Caco-2 (cell line): ENCODE data around the gene RGMA. TPM values are rescaled to one million over a fixed set of nuclear protein-coding genes. Genes with fewer than 3 reads are reported as not detected.

Experiments used
- BruUV-seq: library from RNA; stranded (reverse); fragments of 400-500 nt; replicated peaks from 2 replicates; lab custom pipeline; 2021; lab: Mats Ljungman, UMichigan
- CTCF ChIA-PET: fragments of 300-600 bp; sonication (Branson Sonifier 250); formaldehyde crosslinking; loops from one replicate; lab custom pipeline; 2022; ENCODE audit warnings: antibody characterized with exemption; lab: Charles Lee
- POLR2A ChIA-PET: fragments of 300-600 bp; sonication (Branson Sonifier 250); formaldehyde crosslinking; loops from one replicate; lab custom pipeline; 2022; ENCODE audit warnings: antibody characterized with exemption; lab: Charles Lee
- DNase-seq, 2 experiments: peaks; one replicate each; pipeline versions ENCODE4 v3.0.0 to v3.0.0-alpha.2; 2020 to 2022
- H3K27me3 ChIP-seq: replicated peaks from 2 replicates; pipeline ENCODE4 v1.6.0; 2011; ENCODE audit warnings: low read length; ENCODE audit not compliant: control insufficient read depth, insufficient read depth
- H3K36me3 ChIP-seq: 2 replicates; pipeline ENCODE4 v1.5.1; 2011; ENCODE audit warnings: low read length; ENCODE audit not compliant: control insufficient read depth, insufficient read depth
- H3K4me1 ChIP-seq: fragments of 250-450 bp; sonication (Bioruptor Pico); 2 replicates; pipeline ENCODE4 v1.5.1; 2020; ENCODE audit warnings: mild to moderate bottlenecking
- H3K4me3 ChIP-seq: 2 replicates; pipeline ENCODE4 v1.5.1; 2011; ENCODE audit warnings: low read depth, mild to moderate bottlenecking, control low read depth, low read length
- H3K9me3 ChIP-seq: fragments of 250-450 bp; sonication (Bioruptor Pico); 2 replicates; pipeline ENCODE4 v1.5.1; 2020; ENCODE audit warnings: mild to moderate bottlenecking, moderate library complexity
- H3K27ac Mint-ChIP-seq: one replicate; pipeline ENCODE4 v1.8.0; 2022; ENCODE audit warnings: mixed read lengths; ENCODE audit not compliant: unreplicated experiment
- H3K27me3 Mint-ChIP-seq: one replicate; pipeline ENCODE4 v1.8.0; 2022; ENCODE audit warnings: mixed read lengths; ENCODE audit not compliant: insufficient read depth, unreplicated experiment
- H3K36me3 Mint-ChIP-seq: one replicate; pipeline ENCODE4 v1.8.0; 2022; ENCODE audit warnings: mild to moderate bottlenecking, mixed read lengths; ENCODE audit not compliant: insufficient read depth, unreplicated experiment
- H3K4me1 Mint-ChIP-seq: one replicate; pipeline ENCODE4 v1.8.0; 2022; ENCODE audit warnings: low read depth, mixed read lengths; ENCODE audit not compliant: unreplicated experiment
- H3K4me3 Mint-ChIP-seq: one replicate; pipeline ENCODE4 v1.8.0; 2022; ENCODE audit warnings: mild to moderate bottlenecking, moderate library complexity, mixed read lengths; ENCODE audit not compliant: unreplicated experiment
- H3K9me3 Mint-ChIP-seq: one replicate; pipeline ENCODE4 v1.8.0; 2022; ENCODE audit warnings: mixed read lengths; ENCODE audit not compliant: unreplicated experiment
- CTCF ChIP-seq, 2 experiments: fragments of 200-600 bp in 1 of 2; IDR thresholded peaks; 1 replicate in 1 of 2; 2 replicates in 1 of 2; pipeline versions ENCODE4 v1.5.1 to v1.8.0; 2011 to 2022; ENCODE audit warnings: antibody characterized with exemption in 1 of 2, control low read depth in 1 of 2, inconsistent platforms in 1 of 2, low read depth in 1 of 2, low read length in 1 of 2, mild to moderate bottlenecking in 1 of 2, moderate library complexity in 1 of 2; ENCODE audit not compliant: insufficient read depth in 1 of 2, severe bottlenecking in 1 of 2, unreplicated experiment in 1 of 2
- intact Hi-C: fragments of 100-400 bp; cut with micrococcal nuclease; formaldehyde crosslinking; loops from one replicate; pipeline ENCODE4 v1.10.0; 2022; ENCODE audit not compliant: unreplicated experiment
- total RNA-seq: library from RNA; stranded (reverse); gene quantifications from 2 replicates; pipeline ENCODE4 v1.2.3, GENCODE V29; 2022

The RGMA gene
- total RNA-seq, 1 experiment from 2014 or later = 4.5 TPM

GRCh38 chr15:93124126-93124525 lies 35.1 kb upstream of the RGMA start:
- Mint-ChIP-seq H3K27me3 (no peaks in the 10 kb centered on the region), H3K27ac (no peak overlapping the region), H3K36me3 (no peaks in the 10 kb centered on the region), H3K4me1 (no peaks in the 10 kb centered on the region), H3K9me3 (no peaks in the 10 kb centered on the region), H3K4me3 (no peak overlapping the region)
- Histone ChIP-seq H3K36me3 (no peaks in the 10 kb centered on the region), H3K9me3 (no peaks in the 10 kb centered on the region), H3K27me3 (no peaks in the 10 kb centered on the region), H3K4me3 (no peak overlapping the region), H3K4me1 (no peaks in the 10 kb centered on the region)
- no TSS peak for BruUV-seq
- POLR2A ChIA-PET = no interaction called here
- DNase-seq = no peak
- intact Hi-C loops = no loop called here
- TF ChIP-seq CTCF (IDR thresholded peaks at IDR 0.05; ENCODE audit: insufficient read depth in 1 of 2, low read depth in 1 of 2, low read length in 1 of 2, severe bottlenecking in 1 of 2, unreplicated experiment in 1 of 2) = no peak
- CTCF ChIA-PET = no interaction called here

- no peak overlapping the region for H3K4me3 Mint-ChIP-seq
- BruUV-seq = no TSS peak
- H3K9me3 ChIP-seq = no peaks in the 10 kb centered on the region
- H3K27me3 Mint-ChIP-seq = peaks cover under 1% of the 10 kb centered on the region
- DNase-seq = no peak
- no peaks in the 10 kb centered on the region for H3K36me3 Mint-ChIP-seq
- H3K9me3 Mint-ChIP-seq = no peaks in the 10 kb centered on the region
- no peaks in the 10 kb centered on the region for H3K27me3 ChIP-seq
- no peaks in the 10 kb centered on the region for H3K4me1 ChIP-seq
- POLR2A ChIA-PET = no interaction called here
- H3K4me3 ChIP-seq = no peak overlapping the region
- H3K27ac Mint-ChIP-seq = no peak overlapping the region
- no peaks in the 10 kb centered on the region for H3K4me1 Mint-ChIP-seq
- CTCF ChIA-PET = no interaction called here
- no peaks in the 10 kb centered on the region for H3K36me3 ChIP-seq
- TF ChIP-seq CTCF (IDR thresholded peaks at IDR 0.05; ENCODE audit: insufficient read depth in 1 of 2, low read depth in 1 of 2, low read length in 1 of 2, severe bottlenecking in 1 of 2, unreplicated experiment in 1 of 2) = no peak
- intact Hi-C loops = no loop called here
Observed at GRCh38 chr15:93121973-93122910, 33.2 kb upstream of the RGMA start.

GRCh38 chr15:93121107-93121506 lies 32.1 kb upstream of the RGMA start:
- Mint-ChIP-seq H3K27ac (no peak overlapping the region), H3K36me3 (no peaks in the 10 kb centered on the region), H3K27me3 (peaks cover 3% of the 10 kb centered on the region), H3K4me1 (no peaks in the 10 kb centered on the region), H3K4me3 (no peak overlapping the region), H3K9me3 (no peaks in the 10 kb centered on the region)
- ChIA-PET CTCF (no interaction called here), POLR2A (no interaction called here)
- intact Hi-C loops = no loop called here
- no peaks in the 10 kb centered on the region for H3K9me3 ChIP-seq
- no peaks in the 10 kb centered on the region for H3K27me3 ChIP-seq
- BruUV-seq = no TSS peak
- H3K4me1 ChIP-seq = no peaks in the 10 kb centered on the region
- no peaks in the 10 kb centered on the region for H3K36me3 ChIP-seq
- no peak overlapping the region for H3K4me3 ChIP-seq
- no peak for TF ChIP-seq CTCF (IDR thresholded peaks at IDR 0.05; ENCODE audit: insufficient read depth in 1 of 2, low read depth in 1 of 2, low read length in 1 of 2, severe bottlenecking in 1 of 2, unreplicated experiment in 1 of 2)
- DNase-seq = no peak
